ENCODE data around the gene F13B. TPM values are rescaled to one million over a fixed set of nuclear protein-coding genes. Genes with fewer than 3 reads are reported as not detected.

The F13B gene
- total RNA-seq (2014; rRNA removed; shearing (Covaris generic)) (0.05 TPM in 1 of 2 replicates, not detected in the other), total RNA-seq (2022) (not detected in 2 replicates), Bru-seq, nascent RNA (percentile 13 among the genes with signal in this experiment), BruChase-seq, experiment 1, labeled RNA remaining after a 6-hour chase (percentile 10 among the genes with signal in this experiment), BruChase-seq, experiment 2, labeled RNA remaining after a 2-hour chase (percentile 18 among the genes with signal in this experiment)
- long read RNA-seq, result 0 reads

DNA sequence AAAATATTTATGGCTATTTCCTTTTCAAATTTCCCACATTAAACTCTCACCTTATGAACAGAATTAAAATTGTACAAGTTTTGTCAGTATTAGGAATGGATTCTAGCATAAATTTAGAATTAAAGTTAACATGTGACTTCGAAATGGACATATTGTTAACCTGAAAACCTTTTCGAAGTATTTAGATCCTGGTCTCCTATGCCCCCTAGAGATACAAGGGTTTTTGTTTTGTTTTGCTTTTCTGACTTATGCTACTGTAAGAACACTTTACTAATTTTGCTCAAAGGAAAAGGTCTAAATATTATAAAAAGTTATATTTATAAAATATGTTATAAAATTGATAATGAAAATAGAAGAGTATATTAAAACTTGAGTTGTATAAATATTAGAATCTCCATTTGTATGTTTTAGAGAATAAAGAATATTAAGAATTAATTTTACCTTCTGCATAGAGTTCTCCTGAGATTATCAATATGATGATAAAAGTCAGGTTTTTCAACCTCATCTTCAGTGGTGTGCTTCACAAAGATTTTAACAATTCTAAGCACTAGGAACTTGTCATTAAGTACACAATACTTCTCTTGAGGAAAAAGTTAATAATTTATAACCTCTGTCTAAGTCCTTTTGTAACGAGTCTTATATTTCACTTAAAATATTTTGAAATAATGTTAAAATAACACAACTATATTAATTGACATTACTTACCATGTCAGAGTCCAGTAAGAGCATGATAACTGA is at the start of gene F13B:
TSS of gene F13B (minus strand) at position 542 of the 738 bp plus-strand sequence. CDS start at position 505, 37 bp downstream.
- H3K27ac ChIP-seq (ENCODE audit: low read depth, low read length, poor library complexity, severe bottlenecking), result no peak within 1 kb of the TSS

GRCh38 chr1:197116156-197116555 is 49.1 kb upstream of the F13B start:
- Histone ChIP-seq H3K9me3 (ENCODE audit: low read length) (no peaks in the 10 kb centered on the region), H3K4me1 (ENCODE audit: insufficient read depth, low read length, poor library complexity, severe bottlenecking) (no peaks in the 10 kb centered on the region), H2AFZ (ENCODE audit: low read length) (no peak overlapping the region), H3K36me3 (ENCODE audit: insufficient read depth, low read length) (peaks cover 97% of the 10 kb centered on the region), H3K79me2 (ENCODE audit: insufficient read depth, low read depth, low read length) (peaks cover 1% of the 10 kb centered on the region; the same call in 1 of the 2 replicates), H3K27ac (ENCODE audit: low read depth, low read length, poor library complexity, severe bottlenecking) (no peak overlapping the region), H3K9me2 (ENCODE audit: insufficient read depth, low read length) (no peaks in the 10 kb centered on the region), H3K4me2 (ENCODE audit: low read length) (no peak overlapping the region), H3K4me3 (ENCODE audit: low read depth, low read length, poor library complexity, severe bottlenecking) (no peak overlapping the region), H4K20me1 (ENCODE audit: insufficient read depth, low read length) (no peaks in the 10 kb centered on the region)
- no peak for DNase-seq (ENCODE audit: low spot score)
- TF ChIP-seq EZH2phosphoT487 (IDR thresholded peaks at IDR 0.05; ENCODE audit: borderline replicate concordance, low read depth, low read length) (no peak), CTCF (conservative IDR thresholded peaks at IDR 0.05; ENCODE audit: low read length) (no peak)
- POLR2A ChIA-PET, result interaction anchor here (0.6 to 1.1 kb wide), 4 partner anchors 9 to 1101 kb away, joined by 3 to 4 read pairs (median 4); no protein-coding TSS in a partner anchor
- no TSS peak for BruUV-seq (replicated peaks)
- intact Hi-C loops (cut with micrococcal nuclease; ENCODE audit: unreplicated experiment), result no loop called here
- CTCF ChIA-PET (ENCODE audit: unreplicated experiment), result no interaction called here

More for the DNA sequence above, at the start of gene F13B:
- no peaks in the 10 kb centered on the region for H3K79me2 ChIP-seq (ENCODE audit: insufficient read depth, low read depth, low read length)
- TF ChIP-seq EZH2phosphoT487 (IDR thresholded peaks at IDR 0.05; ENCODE audit: borderline replicate concordance, low read depth, low read length), result no peak
- TF ChIP-seq CTCF (conservative IDR thresholded peaks at IDR 0.05; ENCODE audit: low read length), result no peak
- H3K4me2 ChIP-seq (ENCODE audit: low read length), result no peak within 1 kb of the TSS
- no peak for DNase-seq (ENCODE audit: low spot score)
- H4K20me1 ChIP-seq (ENCODE audit: insufficient read depth, low read length), result no peaks in the 10 kb centered on the region
- no peaks in the 10 kb centered on the region for H3K36me3 ChIP-seq (ENCODE audit: insufficient read depth, low read length)
- no peaks in the 10 kb centered on the region for H3K9me2 ChIP-seq (ENCODE audit: insufficient read depth, low read length)
- no peak within 1 kb of the TSS for H2AFZ ChIP-seq (ENCODE audit: low read length)
- ChIA-PET CTCF (ENCODE audit: unreplicated experiment) (no interaction called here), POLR2A (no interaction called here)
- no TSS peak for BruUV-seq (replicated peaks)
- H3K9me3 ChIP-seq (ENCODE audit: low read length), result no peaks in the 10 kb centered on the region
- H3K4me1 ChIP-seq (ENCODE audit: insufficient read depth, low read length, poor library complexity, severe bottlenecking), result no peaks in the 10 kb centered on the region
- intact Hi-C loops (cut with micrococcal nuclease; ENCODE audit: unreplicated experiment), result no loop called here
- no peak within 1 kb of the TSS for H3K4me3 ChIP-seq (ENCODE audit: low read depth, low read length, poor library complexity, severe bottlenecking)

Data from OCI-LY7 (cell line).